GM21619 (cell line): ENCODE data around the gene HOXA1.

Source experiments
- ATAC-seq: cut with Tn5 transposase; IDR thresholded peaks from one replicate; pipeline ENCODE4 v1.9.1; 2021; ENCODE audit not compliant: unreplicated experiment

HOXA1 gene

GRCh38 chr7:27106181-27106900 lies 10.5 kb upstream of the HOXA1 start:
- no peak for ATAC-seq

- no peak for ATAC-seq
Observed at GRCh38 chr7:27105301-27106031, 9.7 kb upstream of the HOXA1 start.

GRCh38 chr7:27104341-27105058 lies 8.7 kb upstream of the HOXA1 start:
- no peak for ATAC-seq

- ATAC-seq, result no peak
Observed at GRCh38 chr7:27103489-27104226, 7.9 kb upstream of the HOXA1 start.

- no peak for ATAC-seq
Observed at GRCh38 chr7:27102581-27103442, 7.0 kb upstream of the HOXA1 start, which contains the start of gene HOXA2. HOXA2 (minus strand) TSS chr7:27102683; CDS start chr7:27102500, 183 bp downstream.

- ATAC-seq, result no peak
Observed at GRCh38 chr7:27101957-27102580, 6.3 kb upstream of the HOXA1 start.

GRCh38 chr7:27101171-27101956 lies 5.6 kb upstream of the HOXA1 start:
- no peak for ATAC-seq

- no peak for ATAC-seq
Observed at GRCh38 chr7:27100694-27101170, 4.9 kb upstream of the HOXA1 start.

- ATAC-seq, result no peak
Observed at GRCh38 chr7:27099453-27100370, 3.9 kb upstream of the HOXA1 start.

GRCh38 chr7:27098578-27099451 lies 3.0 kb upstream of the HOXA1 start:
- ATAC-seq, result no peak

- ATAC-seq, result no peak
Observed at GRCh38 chr7:27097686-27098577, 2.1 kb upstream of the HOXA1 start.

GRCh38 chr7:27096768-27097514 lies 1.1 kb upstream of the HOXA1 start:
- no peak for ATAC-seq

GRCh38 chr7:27095050-27095896 lies 527 bp downstream of the HOXA1 start:
- peak; percentile 2 for ATAC-seq
